ENCODE results near the gene CDYL.

The CDYL gene

DNA sequence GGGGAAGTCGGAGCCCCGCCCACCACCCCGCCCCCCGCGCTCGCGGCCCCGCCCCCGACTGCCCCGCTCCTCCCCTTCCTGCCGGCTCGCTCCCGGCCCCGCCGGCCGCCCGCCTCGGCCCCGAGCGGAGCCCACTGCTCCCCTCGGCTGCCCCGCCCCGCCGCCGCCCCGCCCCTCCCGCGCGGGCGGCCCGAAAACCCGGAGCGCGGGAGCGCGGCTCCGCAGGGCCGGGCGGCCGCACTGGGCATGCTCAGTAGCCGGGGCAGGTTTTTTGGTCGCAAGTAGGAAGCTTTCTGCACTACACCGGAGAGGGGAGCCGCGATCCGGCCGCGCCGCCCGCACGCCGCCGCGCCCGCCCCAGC, at the start of gene CDYL:
TSS of gene CDYL (plus strand) at position 274 of the 362 bp plus-strand sequence. CDS start 380 bp downstream, outside the sequence.
- DNase-seq (ENCODE audit: low spot score) = peak; percentile 85

DNA sequence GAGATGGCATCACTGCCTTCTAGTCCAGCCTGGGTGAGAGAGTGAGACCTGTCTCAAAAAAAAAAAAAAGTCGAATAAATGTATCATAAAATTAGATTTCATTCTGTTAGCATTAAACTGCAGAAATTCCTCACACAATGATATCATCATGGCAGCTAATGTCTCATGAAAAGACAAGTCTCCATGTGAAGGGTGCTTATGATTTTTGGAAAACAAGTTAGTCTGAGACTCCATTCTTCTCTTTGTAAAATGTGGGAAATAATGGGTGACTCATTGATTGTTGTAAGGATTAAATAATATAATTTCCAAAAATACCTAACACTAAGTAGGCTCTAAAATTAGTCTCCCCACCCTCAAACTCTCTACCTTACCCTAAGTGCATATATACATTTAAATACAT, 49.6 kb upstream of the CDYL start:
- no peak for DNase-seq (ENCODE audit: low spot score)

DNA sequence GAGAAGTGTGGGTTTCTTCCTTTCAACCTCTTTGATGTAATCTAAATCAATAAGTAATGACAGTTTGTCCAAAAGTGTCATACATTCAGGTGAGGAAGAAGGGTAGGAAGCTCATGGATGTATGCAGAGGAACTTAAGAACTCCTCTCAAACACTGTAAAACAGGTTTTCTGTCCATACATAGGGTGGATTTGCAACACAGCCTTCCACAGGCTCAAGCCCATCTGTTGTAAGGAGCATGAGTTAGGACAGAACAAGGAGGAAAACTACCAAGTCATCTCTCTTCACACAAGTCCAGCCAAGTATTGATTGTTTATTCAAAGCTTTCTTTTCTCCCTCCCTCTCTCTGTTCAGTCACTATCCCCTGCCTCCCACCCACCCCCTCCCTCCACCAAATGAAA, 49.0 kb upstream of the CDYL start:
- DNase-seq (ENCODE audit: low spot score) = no peak

- DNase-seq (ENCODE audit: low spot score) = peak; percentile 41
Observed at GRCh38 chr6:4727671-4728435, 48.4 kb upstream of the CDYL start.

DNA sequence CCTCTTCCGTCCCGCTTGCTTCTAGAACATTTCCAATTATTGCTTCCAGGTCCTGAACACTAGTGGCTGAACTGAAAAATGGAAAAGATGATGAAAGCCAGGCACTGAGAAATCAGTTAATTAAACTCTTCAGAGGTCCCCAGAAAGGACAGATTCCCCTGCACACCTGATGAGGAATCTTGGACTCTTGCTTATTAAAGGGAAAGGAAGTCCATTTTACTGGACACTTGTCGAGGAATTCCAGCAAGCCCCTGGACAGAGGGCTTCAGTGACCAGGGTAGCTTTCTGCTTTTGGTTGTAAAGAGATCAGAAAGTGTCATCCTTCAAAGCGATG, 47.8 kb upstream of the CDYL start:
- no peak for DNase-seq (ENCODE audit: low spot score)

DNA sequence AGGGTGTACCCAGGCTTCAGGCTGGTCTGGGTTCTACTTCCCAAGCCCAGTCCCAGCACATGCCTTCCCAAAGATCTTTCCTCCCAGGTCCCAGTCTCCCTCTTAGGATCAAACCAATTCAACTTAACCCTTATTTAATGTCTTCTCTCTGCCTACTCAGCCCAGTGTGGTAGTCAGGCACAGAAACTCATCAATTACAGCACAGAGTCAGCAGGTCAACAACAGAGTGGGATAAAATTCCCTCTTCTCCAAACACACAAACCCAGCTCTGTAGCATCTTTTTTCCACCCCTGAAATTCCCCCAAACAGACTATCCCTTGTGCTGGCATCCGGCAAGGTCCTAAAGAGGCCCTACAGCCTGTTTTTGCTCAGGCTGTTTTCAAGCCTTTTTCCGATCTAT, 47.3 kb upstream of the CDYL start:
- no peak for DNase-seq (ENCODE audit: low spot score)

DNA sequence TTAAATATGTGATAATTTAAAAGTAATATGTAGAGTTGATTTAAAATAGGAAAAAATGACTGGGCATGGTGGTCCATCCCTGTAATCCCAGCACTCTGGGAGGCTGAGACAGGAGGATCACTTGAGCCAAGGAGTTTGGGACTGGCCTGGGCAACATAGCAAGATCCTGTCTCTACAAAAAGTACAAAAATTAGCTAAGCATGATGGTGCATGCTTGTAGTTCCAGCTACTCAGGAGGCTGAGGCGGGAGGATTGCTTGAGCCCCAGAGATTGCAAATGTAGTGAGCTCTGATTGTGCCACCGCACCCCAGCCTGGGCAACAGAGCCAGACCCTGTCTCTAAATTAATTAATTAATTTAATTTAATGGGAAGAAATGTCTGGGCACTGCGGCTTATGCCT, 44.2 kb upstream of the CDYL start:
- no peak for DNase-seq (ENCODE audit: low spot score)

DNA sequence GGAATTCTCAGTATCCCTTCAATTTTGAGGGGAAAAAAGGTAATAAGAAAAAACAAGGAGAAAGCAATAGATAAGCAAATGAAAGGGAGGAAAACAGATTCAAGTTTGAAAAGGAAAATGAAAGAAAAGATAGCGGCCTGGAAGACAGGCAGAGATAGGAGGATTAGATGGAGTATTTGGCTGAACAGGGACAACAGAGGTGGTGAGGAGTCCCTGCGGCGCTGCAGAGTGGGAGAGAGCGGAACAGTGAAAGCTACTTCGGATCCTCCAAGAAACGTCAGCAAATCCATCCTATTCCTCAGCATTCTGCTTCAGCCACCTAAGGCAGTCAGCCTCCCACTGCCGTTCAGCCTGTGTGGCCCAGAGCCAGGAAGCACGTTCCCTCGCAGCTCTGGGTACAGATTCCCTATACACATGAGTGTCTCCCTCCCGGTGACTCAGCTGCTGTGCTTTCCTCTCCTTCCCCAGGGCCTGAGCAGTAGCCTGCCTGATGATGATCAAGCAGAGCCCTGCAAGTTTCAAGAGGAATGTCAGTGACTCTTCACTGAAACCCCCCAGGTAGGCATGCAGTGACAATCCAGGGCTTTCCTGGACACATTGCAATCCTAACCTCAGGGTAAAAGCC, 43.4 kb upstream of the CDYL start:
- DNase-seq (ENCODE audit: low spot score) = no peak

- no peak for DNase-seq (ENCODE audit: low spot score)
Observed at GRCh38 chr6:4736371-4736873, 39.8 kb upstream of the CDYL start.

DNA sequence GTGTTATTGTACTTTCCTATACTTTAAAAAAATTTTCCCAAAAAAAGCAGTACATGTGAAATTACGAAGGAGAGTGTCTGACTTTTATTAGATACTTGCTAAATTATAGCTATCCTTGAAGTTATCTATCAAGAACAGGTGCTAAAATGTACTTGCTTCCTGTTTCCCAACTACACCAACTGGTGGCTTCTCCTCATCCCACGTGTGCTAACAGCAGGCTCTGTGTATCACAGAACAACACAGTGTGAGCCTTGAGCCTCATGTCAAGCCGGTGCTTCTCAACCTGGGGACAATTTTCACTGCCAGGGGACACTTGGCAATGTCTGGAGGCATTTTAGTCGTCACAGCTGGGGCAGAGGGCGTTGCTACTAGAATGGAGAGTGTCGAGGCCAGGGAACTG, 36.2 kb upstream of the CDYL start:
- no peak for DNase-seq (ENCODE audit: low spot score)

DNA sequence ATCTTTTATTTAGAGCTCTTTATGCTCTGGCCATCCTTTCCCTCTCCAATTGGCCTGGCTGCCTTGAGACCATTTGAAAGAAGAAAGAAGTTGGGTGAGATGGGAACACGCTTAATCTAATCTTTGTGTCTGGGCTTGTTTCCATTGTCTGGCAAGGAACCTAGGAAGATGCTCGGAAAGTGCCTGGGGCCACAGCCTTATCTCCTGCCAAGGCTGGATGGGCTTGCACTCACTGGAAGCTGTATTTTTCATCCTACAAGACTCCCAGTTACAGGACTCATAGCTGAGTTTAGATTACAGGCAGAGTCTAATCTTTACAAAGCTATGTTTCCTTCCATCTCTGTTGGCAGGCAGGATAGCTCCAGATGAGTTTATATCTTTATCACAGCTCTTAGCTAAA, 33.1 kb upstream of the CDYL start:
- DNase-seq (ENCODE audit: low spot score) = no peak

DNA sequence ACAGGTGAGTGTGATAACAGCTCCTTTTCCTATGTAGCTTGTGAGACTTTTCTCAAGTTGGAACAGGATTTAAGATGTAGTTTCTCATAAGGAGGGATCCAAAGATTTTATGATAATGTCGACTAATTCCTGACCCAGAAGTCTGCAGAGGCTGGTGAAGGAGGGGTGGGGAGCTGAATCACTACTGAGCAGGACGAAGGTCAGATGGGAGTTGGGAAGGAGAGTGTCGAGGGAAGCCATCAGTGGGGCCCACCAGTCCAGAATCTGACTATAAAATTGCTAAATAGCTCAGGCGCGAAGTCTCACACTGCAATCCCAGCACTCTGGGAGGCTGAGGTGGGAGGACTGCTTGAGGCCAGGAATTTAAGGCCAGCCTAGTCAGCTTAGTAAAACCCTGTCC, 32.3 kb upstream of the CDYL start:
- DNase-seq (ENCODE audit: low spot score) = no peak

DNA sequence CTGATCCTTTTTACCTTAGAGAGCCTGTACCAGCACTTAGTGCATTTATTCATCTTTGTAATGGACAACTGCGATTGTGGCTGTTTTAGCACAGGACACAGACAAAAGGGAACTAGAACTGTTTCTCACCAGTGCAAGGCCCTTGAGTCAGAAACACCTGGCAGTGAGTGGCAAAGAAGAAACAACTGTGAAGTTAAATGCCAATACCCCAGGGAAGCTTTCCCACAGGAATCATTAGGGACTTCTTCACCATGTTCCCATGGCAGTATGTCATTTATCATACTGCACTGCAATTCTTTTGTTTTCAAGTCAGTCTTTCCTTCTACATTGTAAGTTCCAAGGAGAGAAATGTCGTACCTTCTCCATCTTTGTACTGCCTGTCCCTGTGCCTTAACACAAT, 28.6 kb upstream of the CDYL start:
- DNase-seq (ENCODE audit: low spot score) = no peak

- no peak for DNase-seq (ENCODE audit: low spot score)
Observed at GRCh38 chr6:4751823-4752464, 24.3 kb upstream of the CDYL start.

DNA sequence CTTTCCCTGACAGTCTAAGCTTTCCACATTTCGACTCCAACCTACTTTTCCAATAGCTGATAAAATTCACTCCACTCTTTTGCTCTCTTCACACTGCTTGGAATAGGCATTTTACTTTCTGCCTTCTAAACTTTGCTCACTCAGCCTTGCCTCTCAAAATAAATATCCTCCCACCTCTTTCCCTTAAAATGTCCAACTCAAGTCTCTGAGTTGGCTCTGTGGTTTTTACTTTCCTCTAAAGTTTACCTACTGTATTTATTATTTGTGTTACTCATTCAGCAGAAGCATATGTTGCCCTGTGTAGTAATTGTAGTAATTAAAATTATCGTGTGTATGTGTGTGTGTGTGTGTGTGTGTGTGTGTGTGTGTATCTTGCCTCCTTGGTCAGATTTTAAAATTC, 20.0 kb upstream of the CDYL start:
- DNase-seq (ENCODE audit: low spot score) = no peak

DNA sequence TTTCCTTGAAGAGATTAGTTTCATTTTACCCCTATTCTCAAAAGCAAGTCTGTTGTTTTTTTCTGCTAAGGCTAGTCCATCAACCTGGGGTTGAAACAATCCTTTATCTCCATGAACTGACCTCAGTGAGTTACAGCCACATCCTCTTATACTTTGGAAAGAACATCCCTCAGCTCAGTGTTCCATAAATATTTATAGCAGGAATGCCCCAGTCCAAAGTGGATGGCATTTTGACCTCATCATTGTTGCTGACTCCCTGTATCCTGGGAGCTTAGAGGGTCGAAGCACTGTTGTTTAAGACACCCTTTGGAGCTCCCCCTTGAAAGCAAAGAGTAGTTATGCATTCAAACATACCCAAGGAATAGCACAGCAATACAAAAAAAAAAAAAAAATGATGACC, 16.2 kb upstream of the CDYL start:
- no peak for DNase-seq (ENCODE audit: low spot score)

GRCh38 chr6:4760773-4761172, 15.4 kb upstream of the CDYL start:
- DNase-seq (ENCODE audit: low spot score) = no peak

GRCh38 chr6:4762294-4762693, 13.9 kb upstream of the CDYL start:
- DNase-seq (ENCODE audit: low spot score) = no peak

DNA sequence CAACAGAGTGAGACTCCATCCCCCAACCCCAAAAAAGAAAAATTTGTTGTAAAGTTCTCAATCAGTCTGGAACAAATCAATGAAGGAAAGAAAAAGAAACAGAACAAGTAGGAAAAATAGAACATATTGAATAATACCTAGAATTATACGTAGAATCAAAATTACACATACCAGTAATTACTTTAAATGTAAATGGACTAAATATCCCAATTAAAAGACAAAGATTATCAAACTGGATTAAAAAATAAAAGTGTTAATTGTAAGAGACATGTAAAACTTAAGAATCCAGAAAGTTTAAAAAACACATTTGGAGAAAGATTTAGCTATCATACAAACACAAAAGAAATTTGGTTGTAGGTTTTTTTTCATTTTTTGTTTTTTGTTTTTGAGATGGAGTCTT, 12.3 kb upstream of the CDYL start:
- DNase-seq (ENCODE audit: low spot score) = no peak

DNA sequence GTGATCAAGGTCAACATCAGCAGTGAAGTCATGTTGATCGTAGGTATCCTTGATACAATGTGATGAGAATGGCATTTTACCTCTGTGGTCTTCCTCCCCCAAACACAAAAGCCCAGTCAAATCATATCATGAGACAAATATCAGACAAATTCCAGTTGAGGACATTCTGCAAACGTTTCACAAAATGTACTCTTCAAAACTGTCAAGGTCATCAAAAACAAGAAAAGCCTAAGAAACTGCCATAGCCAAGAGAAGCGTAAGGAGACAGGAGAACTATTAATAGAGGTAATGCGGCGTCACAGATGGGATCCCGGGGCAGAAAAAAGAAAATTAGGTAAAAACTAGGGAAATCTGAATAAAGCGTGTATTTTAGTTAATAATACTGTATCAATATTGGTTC, 7.4 kb upstream of the CDYL start:
- no peak for DNase-seq (ENCODE audit: low spot score)

DNA sequence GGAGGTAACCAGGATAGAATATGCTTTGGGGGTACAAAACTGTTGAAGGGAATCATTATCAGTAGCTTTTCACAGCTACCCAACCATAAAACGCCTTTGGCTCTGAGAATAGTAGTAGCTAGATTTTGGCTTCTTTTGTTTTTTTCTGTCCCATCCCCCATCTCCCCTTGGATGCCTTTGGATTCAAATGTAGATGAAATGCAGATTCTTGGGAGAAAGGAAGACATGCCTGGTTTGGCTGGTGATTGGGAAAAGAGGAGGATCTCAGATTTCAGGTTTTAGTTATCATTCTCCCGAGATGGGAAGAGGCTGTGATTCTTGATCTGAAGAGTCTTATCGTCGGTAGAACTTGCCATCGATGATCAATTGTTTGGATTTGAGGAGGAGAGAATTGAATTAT, 3.5 kb upstream of the CDYL start:
- DNase-seq (ENCODE audit: low spot score) = no peak

GRCh38 chr6:4773181-4773580, 3.0 kb upstream of the CDYL start:
- DNase-seq (ENCODE audit: low spot score) = no peak

DNA sequence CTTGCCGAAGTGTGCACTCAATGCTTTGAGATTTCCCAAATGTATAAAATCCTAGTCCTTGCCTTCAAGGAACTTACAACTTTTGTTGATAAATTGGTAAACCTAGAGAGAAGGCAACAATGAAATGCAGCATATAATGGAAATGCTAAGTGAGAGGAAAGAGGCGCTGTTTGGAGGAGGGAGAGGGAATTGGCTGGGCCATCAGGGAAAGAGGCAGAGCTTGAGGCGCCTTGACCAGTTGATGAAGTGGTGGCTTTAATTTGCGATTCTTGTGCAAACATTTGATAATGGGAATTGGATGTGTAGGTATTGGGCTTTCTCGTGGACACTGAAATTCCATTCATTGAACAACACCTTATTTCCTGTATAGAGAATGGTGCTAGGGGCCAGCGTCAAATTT, 1.9 kb upstream of the CDYL start:
- no peak for DNase-seq (ENCODE audit: low spot score)
